Osteoblast (primary cell): ENCODE measurements around the gene KRTAP19-7. TPM values are rescaled to one million over a fixed set of nuclear protein-coding genes. Genes with fewer than 3 reads are reported as not detected.

Source experiments
- DNase-seq: peaks from one replicate; pipeline ENCODE4 v3.0.0; 2011; ENCODE audit warnings: low spot score, mixed read lengths; ENCODE audit not compliant: insufficient read length; ENCODE audit errors: missing footprints
- H2AFZ ChIP-seq: 2 replicates; pipeline ENCODE4 v1.6.0; 2011; ENCODE audit warnings: mild to moderate bottlenecking, low read length
- H3K27ac ChIP-seq: 2 replicates; pipeline ENCODE4 v1.5.1; 2011; ENCODE audit warnings: mild to moderate bottlenecking, low read depth, low read length, moderate library complexity
- H3K27me3 ChIP-seq: 2 replicates; pipeline ENCODE4 v1.6.0; 2012; ENCODE audit warnings: mild to moderate bottlenecking, control low read depth, inconsistent platforms, low read length, moderate library complexity; ENCODE audit not compliant: insufficient read depth
- H3K36me3 ChIP-seq: 2 replicates; pipeline ENCODE4 v1.5.1; 2011; ENCODE audit warnings: mild to moderate bottlenecking, low read length, control low read depth, moderate library complexity; ENCODE audit not compliant: insufficient read depth
- H3K4me1 ChIP-seq: 2 replicates; pipeline ENCODE4 v1.5.1; 2011; ENCODE audit warnings: mild to moderate bottlenecking, low read length, control low read depth, moderate library complexity; ENCODE audit not compliant: insufficient read depth
- H3K4me2 ChIP-seq: 2 replicates; pipeline ENCODE4 v1.6.0; 2011; ENCODE audit warnings: mild to moderate bottlenecking, low read length; ENCODE audit not compliant: insufficient read depth
- H3K4me3 ChIP-seq: fragments of 200-600 bp; sonication (generic); 3 replicates; pipeline ENCODE4 v1.5.1; 2012; ENCODE audit warnings: mild to moderate bottlenecking, low read length, inconsistent platforms; ENCODE audit not compliant: insufficient read depth
- H3K79me2 ChIP-seq: 2 replicates; pipeline ENCODE4 v1.6.0; 2012; ENCODE audit warnings: mild to moderate bottlenecking, low read length, control low read depth, inconsistent platforms; ENCODE audit not compliant: insufficient read depth
- H3K9me3 ChIP-seq: 2 replicates; pipeline ENCODE4 v1.5.1; 2011; ENCODE audit warnings: low read depth, low read length, control low read depth
- H4K20me1 ChIP-seq: 2 replicates; pipeline ENCODE4 v1.6.0; 2012; ENCODE audit warnings: mild to moderate bottlenecking, low read length, control low read depth; ENCODE audit not compliant: insufficient read depth
- total RNA-seq: library from RNA; depleted of rRNA; stranded (reverse); fragments of >200 nt; gene quantifications from 2 replicates; pipeline ENCODE4 v1.2.3, GENCODE V29; 2012
- TF ChIP-seq, protein P1 (sequence below): IDR thresholded peaks from 2 replicates; pipeline ENCODE4 v1.5.1; 2011; ENCODE audit warnings: mild to moderate bottlenecking, low read depth, low read length, moderate library complexity; ENCODE audit errors: extremely low read depth

Gene KRTAP19-7
- total RNA-seq, 1 donor = not detected

DNA sequence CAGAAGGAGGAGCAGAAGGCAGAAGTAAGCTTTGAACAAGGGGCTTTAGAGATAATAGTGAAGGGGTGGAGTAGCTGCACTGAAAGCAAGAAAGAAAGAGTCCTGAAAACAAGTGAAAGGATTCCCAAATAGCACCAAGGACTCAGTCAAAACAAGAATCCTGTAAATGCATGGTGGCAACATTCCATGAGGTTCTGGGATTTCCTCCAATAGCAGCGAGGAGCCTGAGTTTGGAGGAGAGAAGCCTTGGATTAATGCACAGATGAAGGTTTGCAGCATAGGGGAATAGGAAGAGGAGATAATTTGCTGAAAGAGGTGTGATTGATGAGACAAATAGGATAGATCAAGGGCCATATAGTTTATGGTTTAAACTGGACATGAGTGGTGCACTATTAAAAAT is 18.2 kb upstream of the KRTAP19-7 start:
- no peaks in the 10 kb centered on the region for H3K4me1 ChIP-seq
- H3K27ac ChIP-seq = no peak overlapping the region
- no peaks in the 10 kb centered on the region for H3K36me3 ChIP-seq
- no peaks in the 10 kb centered on the region for H3K9me3 ChIP-seq
- H3K4me2 ChIP-seq = no peak overlapping the region
- H2AFZ ChIP-seq = no peak overlapping the region
- TF ChIP-seq, protein P1, sequence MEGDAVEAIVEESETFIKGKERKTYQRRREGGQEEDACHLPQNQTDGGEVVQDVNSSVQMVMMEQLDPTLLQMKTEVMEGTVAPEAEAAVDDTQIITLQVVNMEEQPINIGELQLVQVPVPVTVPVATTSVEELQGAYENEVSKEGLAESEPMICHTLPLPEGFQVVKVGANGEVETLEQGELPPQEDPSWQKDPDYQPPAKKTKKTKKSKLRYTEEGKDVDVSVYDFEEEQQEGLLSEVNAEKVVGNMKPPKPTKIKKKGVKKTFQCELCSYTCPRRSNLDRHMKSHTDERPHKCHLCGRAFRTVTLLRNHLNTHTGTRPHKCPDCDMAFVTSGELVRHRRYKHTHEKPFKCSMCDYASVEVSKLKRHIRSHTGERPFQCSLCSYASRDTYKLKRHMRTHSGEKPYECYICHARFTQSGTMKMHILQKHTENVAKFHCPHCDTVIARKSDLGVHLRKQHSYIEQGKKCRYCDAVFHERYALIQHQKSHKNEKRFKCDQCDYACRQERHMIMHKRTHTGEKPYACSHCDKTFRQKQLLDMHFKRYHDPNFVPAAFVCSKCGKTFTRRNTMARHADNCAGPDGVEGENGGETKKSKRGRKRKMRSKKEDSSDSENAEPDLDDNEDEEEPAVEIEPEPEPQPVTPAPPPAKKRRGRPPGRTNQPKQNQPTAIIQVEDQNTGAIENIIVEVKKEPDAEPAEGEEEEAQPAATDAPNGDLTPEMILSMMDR = no peak
- DNase-seq = no peak
- H4K20me1 ChIP-seq = no peaks in the 10 kb centered on the region
- no peak overlapping the region for H3K4me3 ChIP-seq
- H3K27me3 ChIP-seq = no peaks in the 10 kb centered on the region
- H3K79me2 ChIP-seq = no peaks in the 10 kb centered on the region

- H2AFZ ChIP-seq = no peak overlapping the region
- TF ChIP-seq, protein P1 = no peak
These were observed 16.7 kb upstream of the KRTAP19-7 start for GRCh38 chr21:30577766-30578165.

DNA sequence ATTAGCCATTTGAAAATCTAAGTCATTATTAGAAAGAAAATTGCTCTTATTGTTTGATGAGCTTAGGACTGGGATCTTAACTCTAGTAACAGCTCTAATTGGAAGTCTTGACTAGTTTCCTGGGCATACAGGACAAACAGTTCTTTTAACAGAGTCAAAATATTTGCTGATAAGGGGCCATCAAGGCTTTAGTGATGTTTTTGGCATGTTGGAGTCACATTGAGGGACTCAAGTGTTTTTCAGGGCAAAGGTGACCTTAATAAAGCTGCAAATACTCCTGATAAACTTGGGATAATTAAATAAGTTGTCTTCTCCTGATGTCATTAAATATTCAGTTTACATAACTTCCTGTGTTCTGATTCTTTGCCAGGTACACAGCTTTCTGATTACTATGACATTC is 6.5 kb upstream of the KRTAP19-7 start:
- TF ChIP-seq, protein P1 = no peak
- no peaks in the 10 kb centered on the region for H3K9me3 ChIP-seq
- H4K20me1 ChIP-seq = no peaks in the 10 kb centered on the region
- H3K27me3 ChIP-seq = no peaks in the 10 kb centered on the region
- DNase-seq = no peak
- H3K79me2 ChIP-seq = no peaks in the 10 kb centered on the region
- no peak overlapping the region for H3K4me3 ChIP-seq
- H3K27ac ChIP-seq = no peak overlapping the region
- no peaks in the 10 kb centered on the region for H3K36me3 ChIP-seq
- H3K4me2 ChIP-seq = no peak overlapping the region
- no peak overlapping the region for H2AFZ ChIP-seq
- no peaks in the 10 kb centered on the region for H3K4me1 ChIP-seq

More at GRCh38 chr21:30577766-30578165, 16.7 kb upstream of the KRTAP19-7 start:
- DNase-seq = no peak
- Histone ChIP-seq H3K79me2 (no peaks in the 10 kb centered on the region), H3K4me2 (no peak overlapping the region), H3K9me3 (no peaks in the 10 kb centered on the region), H4K20me1 (no peaks in the 10 kb centered on the region), H3K27me3 (no peaks in the 10 kb centered on the region), H3K36me3 (no peaks in the 10 kb centered on the region), H3K27ac (no peak overlapping the region), H3K4me3 (no peak overlapping the region), H3K4me1 (no peaks in the 10 kb centered on the region)

- Histone ChIP-seq H3K4me3 (no peak overlapping the region), H3K27ac (no peak overlapping the region), H4K20me1 (no peaks in the 10 kb centered on the region), H2AFZ (no peak overlapping the region), H3K27me3 (no peaks in the 10 kb centered on the region), H3K36me3 (no peaks in the 10 kb centered on the region), H3K79me2 (no peaks in the 10 kb centered on the region), H3K4me1 (no peaks in the 10 kb centered on the region), H3K9me3 (no peaks in the 10 kb centered on the region), H3K4me2 (no peak overlapping the region)
- no peak for DNase-seq
- TF ChIP-seq, protein P1 = no peak
These were observed 2.5 kb upstream of the KRTAP19-7 start for GRCh38 chr21:30563630-30564029.
